NT2/D1 (cell line): ENCODE measurements around the gene SLC16A5.

ENCODE experiments used
- DNase-seq: peaks from one replicate; pipeline ENCODE4 v3.0.0-alpha.2; 2011; ENCODE audit warnings: low read depth, low spot score
- H3K27me3 ChIP-seq: 2 replicates; pipeline ENCODE4 v1.6.0; 2011; ENCODE audit warnings: mild to moderate bottlenecking; ENCODE audit not compliant: insufficient read length, insufficient read depth
- H3K36me3 ChIP-seq: 2 replicates; pipeline ENCODE4 v1.6.1; 2011; ENCODE audit warnings: mild to moderate bottlenecking, low read length, mixed read lengths; ENCODE audit not compliant: insufficient read depth, insufficient read length
- H3K4me1 ChIP-seq: 2 replicates; pipeline ENCODE4 v1.5.1; 2011; ENCODE audit not compliant: insufficient read depth, insufficient read length
- H3K4me3 ChIP-seq: 2 replicates; pipeline ENCODE4 v1.5.1; 2011; ENCODE audit warnings: low read depth; ENCODE audit not compliant: insufficient read length
- H3K9ac ChIP-seq: 2 replicates; pipeline ENCODE4 v1.6.0; 2011; ENCODE audit warnings: low read depth; ENCODE audit not compliant: insufficient read length
- H3K9me3 ChIP-seq: 2 replicates; pipeline ENCODE4 v1.5.1; 2011; ENCODE audit warnings: mild to moderate bottlenecking, low read length; ENCODE audit not compliant: insufficient read depth
- SUZ12 ChIP-seq: IDR thresholded peaks from 2 replicates; pipeline ENCODE4 v1.6.1; 2011; ENCODE audit not compliant: insufficient read length, insufficient read depth; ENCODE audit errors: extremely low read depth
- YY1 ChIP-seq: IDR thresholded peaks from 2 replicates; pipeline ENCODE4 v1.6.1; 2011; ENCODE audit not compliant: insufficient read length, insufficient read depth
- ZNF274 ChIP-seq: IDR thresholded peaks from 2 replicates; pipeline ENCODE4 v1.6.1; 2011; ENCODE audit warnings: mild to moderate bottlenecking, low read depth, low read length

Gene SLC16A5

GRCh38 chr17:75103601-75104554, 16.1 kb downstream of the SLC16A5 start:
- Histone ChIP-seq H3K36me3 (peaks cover 61% of the 10 kb centered on the region), H3K9me3 (no peaks in the 10 kb centered on the region), H3K27me3 (no peaks in the 10 kb centered on the region), H3K4me3 (no peak overlapping the region), H3K9ac (no peak overlapping the region), H3K4me1 (peaks cover 15% of the 10 kb centered on the region)
- no peak for DNase-seq
- TF ChIP-seq SUZ12 (no peak), ZNF274 (no peak), YY1 (no peak)

DNA sequence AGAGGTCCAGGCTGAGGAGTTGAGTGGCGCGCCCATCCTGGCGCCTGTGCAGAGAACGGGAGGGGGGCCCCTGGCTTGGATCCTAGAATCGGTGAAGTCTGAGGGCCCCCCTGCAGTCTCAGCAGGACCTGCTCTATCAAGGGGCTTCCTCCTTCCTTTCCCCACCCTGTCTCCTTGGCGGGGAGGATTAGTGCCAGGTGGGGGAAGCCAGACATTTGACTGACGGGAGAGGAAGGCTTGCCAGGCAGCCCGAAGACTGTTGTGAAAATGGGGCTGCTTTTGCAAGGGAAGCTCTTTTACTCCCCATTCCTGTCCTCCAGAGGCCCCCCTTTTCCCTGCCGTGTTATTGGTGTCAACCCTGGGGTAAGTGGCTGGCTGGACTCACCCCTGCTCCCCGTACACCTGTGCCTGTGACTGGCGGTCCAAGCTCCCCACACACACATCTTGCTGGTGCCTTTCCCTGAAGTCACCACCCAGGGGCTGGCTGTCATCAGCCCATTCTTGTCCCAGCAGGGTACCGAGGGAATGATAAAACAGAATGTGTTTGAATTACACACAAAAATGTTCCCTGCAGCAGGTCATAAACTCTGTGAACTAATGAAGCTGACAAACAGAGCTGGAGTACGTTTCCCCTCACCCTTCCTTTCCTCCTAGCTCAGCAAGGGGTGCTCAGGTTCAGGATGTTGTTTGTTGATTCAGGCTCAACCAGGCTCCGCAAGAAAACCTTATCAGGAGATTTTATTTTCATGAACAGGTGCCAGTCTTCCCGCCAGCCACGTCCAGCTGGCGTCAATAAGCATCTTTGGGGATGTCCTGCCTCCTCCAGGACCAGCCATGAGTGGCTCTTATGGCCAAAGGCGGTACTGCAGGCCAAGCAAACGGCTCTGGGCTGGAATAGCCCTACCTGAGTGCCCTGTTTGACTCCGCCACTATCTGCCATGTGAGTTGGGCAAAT, 17.6 kb downstream of the SLC16A5 start:
- Histone ChIP-seq H3K4me1 (peaks cover 14% of the 10 kb centered on the region), H3K36me3 (peaks cover 46% of the 10 kb centered on the region), H3K9me3 (no peaks in the 10 kb centered on the region), H3K9ac (no peak overlapping the region), H3K4me3 (no peak overlapping the region), H3K27me3 (no peaks in the 10 kb centered on the region)
- DNase-seq = no peak
- TF ChIP-seq YY1 (no peak), ZNF274 (no peak), SUZ12 (no peak)

DNA sequence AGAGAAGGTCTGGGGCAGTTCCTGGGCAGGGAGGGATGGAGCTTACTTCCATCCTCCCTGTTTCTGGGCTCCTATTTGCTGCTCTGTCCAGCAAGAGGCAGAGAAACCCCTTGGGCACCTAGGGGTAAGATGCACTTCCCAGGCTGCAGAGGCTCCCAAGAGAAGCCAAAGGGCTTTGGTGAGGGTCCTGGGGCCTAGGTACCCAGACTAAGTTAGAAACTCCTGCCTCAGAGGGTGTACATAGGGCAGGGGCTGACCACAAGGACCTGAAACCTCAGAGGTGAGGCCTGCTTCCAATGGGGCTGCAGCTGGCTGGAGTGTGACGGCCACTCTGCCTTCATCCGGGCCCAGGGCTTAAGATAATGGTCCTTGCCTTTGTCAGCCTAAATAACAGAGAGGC, 20.4 kb downstream of the SLC16A5 start:
- Histone ChIP-seq H3K4me3 (no peak overlapping the region), H3K36me3 (peaks cover 36% of the 10 kb centered on the region), H3K4me1 (peaks cover 5% of the 10 kb centered on the region), H3K9me3 (no peaks in the 10 kb centered on the region), H3K9ac (no peak overlapping the region), H3K27me3 (no peaks in the 10 kb centered on the region)
- TF ChIP-seq ZNF274 (no peak), SUZ12 (no peak), YY1 (no peak)
- no peak for DNase-seq

DNA sequence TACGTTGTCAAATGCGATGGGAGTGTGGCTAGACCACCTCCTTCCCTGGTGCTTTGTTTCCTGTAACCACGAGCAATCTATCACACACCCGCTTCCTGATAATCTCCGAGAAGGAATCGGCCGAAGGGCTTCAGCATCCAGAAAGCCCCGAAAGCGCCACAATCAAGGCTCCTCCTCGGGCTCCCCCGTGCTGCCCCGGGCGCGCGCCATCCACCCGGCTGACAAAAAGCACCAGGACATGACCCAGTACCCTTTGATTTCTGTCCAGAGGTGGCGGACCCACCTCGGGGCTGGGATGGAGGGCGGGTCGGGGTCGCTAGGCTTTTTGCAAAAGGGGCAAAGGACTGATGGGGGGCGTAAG, 21.3 kb downstream of the SLC16A5 start:
- no peak for DNase-seq

GRCh38 chr17:75109407-75110233, 21.9 kb downstream of the SLC16A5 start, which contains the start of gene ARMC7:
Gene ARMC7 (plus strand): TSS chr17:75109969. CDS start chr17:75110289, 320 bp downstream.
- DNase-seq = peak; percentile 72
- Histone ChIP-seq H3K4me3 (peak within 1 kb of the TSS; percentile 83), H3K9me3 (no peaks in the 10 kb centered on the region), H3K27me3 (no peaks in the 10 kb centered on the region), H3K4me1 (peaks cover 7% of the 10 kb centered on the region), H3K36me3 (peaks cover 24% of the 10 kb centered on the region), H3K9ac (peak within 1 kb of the TSS; percentile 89)
- TF ChIP-seq SUZ12 = no peak
- no peak for TF ChIP-seq ZNF274
- TF ChIP-seq YY1 = no peak

More for the DNA sequence above, 21.3 kb downstream of the SLC16A5 start:
- H3K4me3 ChIP-seq = peak overlapping the region; percentile 83
- H3K4me1 ChIP-seq = peaks cover 5% of the 10 kb centered on the region
- H3K27me3 ChIP-seq = no peaks in the 10 kb centered on the region
- TF ChIP-seq ZNF274 = no peak
- TF ChIP-seq YY1 = no peak
- TF ChIP-seq SUZ12 = no peak
- peak overlapping the region; percentile 79 for H3K9ac ChIP-seq
- no peaks in the 10 kb centered on the region for H3K9me3 ChIP-seq
- peaks cover 29% of the 10 kb centered on the region for H3K36me3 ChIP-seq

- DNase-seq = no peak
- Histone ChIP-seq H3K4me3 (peak overlapping the region; percentile 83), H3K4me1 (peaks cover 7% of the 10 kb centered on the region), H3K36me3 (peaks cover 16% of the 10 kb centered on the region), H3K27me3 (no peaks in the 10 kb centered on the region), H3K9me3 (no peaks in the 10 kb centered on the region), H3K9ac (peak overlapping the region; percentile 89)
- TF ChIP-seq ZNF274 (no peak), YY1 (no peak), SUZ12 (no peak)
Measured at GRCh38 chr17:75110234-75110937, 22.6 kb downstream of the SLC16A5 start.
